Adrenal gland (tissue), 12 donors: ENCODE measurements around the gene TIGD3. TPM values are rescaled to one million over a fixed set of nuclear protein-coding genes. Genes with fewer than 3 reads are reported as not detected.

Source experiments
- DNase-seq, 7 donors: peaks; one replicate each; pipeline ENCODE4 v3.0.0-alpha.2; 2019 to 2020
- H3K27ac ChIP-seq, 5 donors: fragments of 200-600 bp; sonication (generic) in 4 of 5; 1 replicate in 3 of 5; 2 replicates in 2 of 5; pipeline versions ENCODE4 v1.5.1 to v1.8.0; 2016 to 2020; ENCODE audit warnings: mild to moderate bottlenecking in 1 of 5
- H3K27me3 ChIP-seq: fragments of 200-600 bp; 2 replicates; pipeline ENCODE4 v1.8.0; 2021
- H3K36me3 ChIP-seq, 2 donors: fragments of 200-600 bp; replicated peaks in 1 of 2; 1 replicate in 1 of 2; 2 replicates in 1 of 2; pipeline versions ENCODE4 v1.5.1 to v1.8.0; 2018 to 2022
- H3K4me1 ChIP-seq, 2 donors: fragments of 200-600 bp; replicated peaks in 1 of 2; 1 replicate in 1 of 2; 2 replicates in 1 of 2; pipeline versions ENCODE4 v1.5.1 to v1.8.0; 2018 to 2021
- H3K4me3 ChIP-seq, 4 donors: fragments of 200-600 bp; sonication (generic) in 3 of 4; one replicate each; pipeline ENCODE4 v1.5.1; 2016 to 2018
- H3K9me3 ChIP-seq, 3 donors: fragments of 200-600 bp; sonication (generic) in 1 of 3; replicated peaks in 1 of 3; 1 replicate in 2 of 3; 2 replicates in 1 of 3; pipeline versions ENCODE4 v1.5.1 to v1.8.0; 2016 to 2021
- POLR2A ChIP-seq, 2 donors: fragments of 450-650 bp; IDR thresholded peaks; one replicate each; pipeline ENCODE4 v1.6.1; 2017; ENCODE audit warnings: antibody characterized with exemption in 2 of 2, mild to moderate bottlenecking in 2 of 2, moderate library complexity in 1 of 2
- WGBS, 4 donors: extraction: QIAGEN DNeasy Blood & Tissue Kit in 2 of 4; methylation state at CpG; one replicate each; pipeline versions ENCODE4 v1.1.5 to v1.1.7; 2013 to 2017; 5-methylcytosine and 5-hydroxymethylcytosine counted together
- intact Hi-C, 2 donors: fragments of 100-400 bp; cut with DNase I; formaldehyde crosslinking; loops; one replicate each; pipeline versions ENCODE4 v1.14.1 to v1.15.0; 2022 to 2023
- polyA plus RNA-seq, 3 donors: library from polyadenylated mRNA; stranded (reverse); fragments of 200-250 nt in 2 of 3; fragments of 350-450 nt in 1 of 3; fragmentation: Illumina TruSeq in 1 of 3; extraction: RNeasy Lipid Tissue Mini Kit (QIAGEN cat#74804) in 1 of 3; gene quantifications; one replicate each; pipeline ENCODE4 v1.2.3, GENCODE V29; 2013 to 2014
- total RNA-seq, 9 donors: library from RNA; depleted of rRNA in 4 of 9; stranded (reverse); fragments of >200 nt in 4 of 9; fragments of 120-200 nt in 1 of 9; fragmentation: NEBNext Ultra II Directional in 1 of 9; extraction: Animal tissue kit (Norgen Biotek cat#: 25700) in 1 of 9; gene quantifications; one replicate each; pipeline versions ENCODE4 v1.1.0 to v1.2.4, GENCODE V29; 2013 to 2023
- TF ChIP-seq, protein P1 (sequence below), 6 experiments: fragments of 450-650 bp in 4 of 6; fragments of 200-600 bp in 2 of 6; sonication (generic) in 1 of 6; IDR thresholded peaks; 1 replicate in 5 of 6; 2 replicates in 1 of 6; pipeline versions ENCODE4 v1.5.1 to v1.8.0; 2016 to 2021; ENCODE audit warnings: antibody characterized with exemption in 6 of 6, mild to moderate bottlenecking in 2 of 6, moderate library complexity in 1 of 6
- donor health status: healthy with polysubstance abuse.
- donor health status: Bipolar disorder and iron deficiency.
- donor health status: DM: yes; HTN: yes; CAD: no.
- donor health status: DM: no; HTN: no; CAD: no.
- donor health status: DM: no; HTN: no; CAD: no.
- donor health status: DM: yes; HTN: yes; CAD: no.

TIGD3 gene
- total and polyA plus RNA-seq, 12 donors: 0.11 to 0.96 (median 0.33) TPM; not detected in 1

- Histone ChIP-seq H3K36me3 (no peaks in the 10 kb centered on the region), H3K27ac (peak within 1 kb of the TSS; percentile 74 to 97 (median 91)), H3K4me3 (peak within 1 kb of the TSS in 2 of 4 donors; percentile 8 to 36), H3K27me3 (no peaks in the 10 kb centered on the region), H3K9me3 (no peaks in the 10 kb centered on the region), H3K4me1 (peaks cover 32 to 54% of the 10 kb centered on the region in 2 donors)
- peak; percentile 92 to 98 (median 97) for DNase-seq
- 0% methylated on average over 3 to 27 of the region's 27 CpGs for WGBS, 4 donors
- intact Hi-C loops: no loop called here
- peak; percentile 31 to 84 for TF ChIP-seq POLR2A (IDR thresholded peaks at IDR 0.05)
- TF ChIP-seq, protein P1, sequence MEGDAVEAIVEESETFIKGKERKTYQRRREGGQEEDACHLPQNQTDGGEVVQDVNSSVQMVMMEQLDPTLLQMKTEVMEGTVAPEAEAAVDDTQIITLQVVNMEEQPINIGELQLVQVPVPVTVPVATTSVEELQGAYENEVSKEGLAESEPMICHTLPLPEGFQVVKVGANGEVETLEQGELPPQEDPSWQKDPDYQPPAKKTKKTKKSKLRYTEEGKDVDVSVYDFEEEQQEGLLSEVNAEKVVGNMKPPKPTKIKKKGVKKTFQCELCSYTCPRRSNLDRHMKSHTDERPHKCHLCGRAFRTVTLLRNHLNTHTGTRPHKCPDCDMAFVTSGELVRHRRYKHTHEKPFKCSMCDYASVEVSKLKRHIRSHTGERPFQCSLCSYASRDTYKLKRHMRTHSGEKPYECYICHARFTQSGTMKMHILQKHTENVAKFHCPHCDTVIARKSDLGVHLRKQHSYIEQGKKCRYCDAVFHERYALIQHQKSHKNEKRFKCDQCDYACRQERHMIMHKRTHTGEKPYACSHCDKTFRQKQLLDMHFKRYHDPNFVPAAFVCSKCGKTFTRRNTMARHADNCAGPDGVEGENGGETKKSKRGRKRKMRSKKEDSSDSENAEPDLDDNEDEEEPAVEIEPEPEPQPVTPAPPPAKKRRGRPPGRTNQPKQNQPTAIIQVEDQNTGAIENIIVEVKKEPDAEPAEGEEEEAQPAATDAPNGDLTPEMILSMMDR (IDR thresholded peaks at IDR 0.05): peak; percentile 50 to 98 (median 96)
These were observed 27.7 kb downstream of the TIGD3 start, which contains the start of gene SLC25A45 for GRCh38 chr11:65382033-65382803. TSS of gene SLC25A45 (minus strand) at chr11:65382646. CDS start at chr11:65381951, 695 bp downstream.

GRCh38 chr11:65382804-65383368, 28.3 kb downstream of the TIGD3 start:
- Histone ChIP-seq H3K36me3 (no peaks in the 10 kb centered on the region), H3K9me3 (no peaks in the 10 kb centered on the region), H3K27ac (peak overlapping the region; percentile 74 to 97 (median 91)), H3K4me3 (peak overlapping the region in 2 of 4 donors; percentile 8 to 35), H3K27me3 (no peaks in the 10 kb centered on the region), H3K4me1 (peaks cover 39 to 61% of the 10 kb centered on the region in 2 donors)
- peak in 5 of 7 donors; percentile 87 to 95 (median 93) for DNase-seq
- 6 to 15% (median 12%) methylated on average over 10 to 12 of the region's 12 CpGs for WGBS, 4 donors
- intact Hi-C loops: no loop called here
- TF ChIP-seq, protein P1 (IDR thresholded peaks at IDR 0.05): no peak
- TF ChIP-seq POLR2A (IDR thresholded peaks at IDR 0.05): no peak

DNA sequence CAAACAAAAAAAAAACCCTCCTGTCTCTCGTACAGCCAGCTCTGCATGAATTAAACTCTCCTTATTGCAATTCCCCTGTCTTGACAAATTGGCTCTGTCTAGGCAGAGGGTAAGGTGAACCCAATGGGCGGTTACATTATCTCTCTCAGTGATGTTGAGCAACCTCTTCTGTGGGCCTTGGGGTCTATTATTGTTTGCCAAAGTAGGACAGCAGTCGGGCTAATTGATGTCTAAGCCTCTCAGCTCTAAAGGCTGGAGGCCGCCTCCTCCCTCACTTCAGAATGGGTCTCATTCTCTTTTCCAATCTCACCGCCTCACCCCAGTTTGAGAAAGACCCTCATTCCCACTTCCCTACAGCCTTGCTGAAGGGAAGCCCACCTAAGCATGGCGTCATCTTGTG, 29.2 kb downstream of the TIGD3 start:
- no peak overlapping the region for H3K4me3 ChIP-seq
- H3K27ac ChIP-seq: peak overlapping the region; percentile 74 to 97 (median 91)
- no peaks in the 10 kb centered on the region for H3K27me3 ChIP-seq
- peak in 2 of 7 donors; percentile 25 to 63 for DNase-seq
- no peaks in the 10 kb centered on the region for H3K9me3 ChIP-seq
- intact Hi-C loops: no loop called here
- WGBS, 4 donors: 51 to 66% (median 64%) methylated on average over 6 of the region's 6 CpGs
- no peaks in the 10 kb centered on the region for H3K36me3 ChIP-seq
- TF ChIP-seq, protein P1 (IDR thresholded peaks at IDR 0.05): no peak
- peak in 1 of 2 donors; percentile 20 for TF ChIP-seq POLR2A (IDR thresholded peaks at IDR 0.05)
- peaks cover 41 to 70% of the 10 kb centered on the region in 2 donors for H3K4me1 ChIP-seq

DNA sequence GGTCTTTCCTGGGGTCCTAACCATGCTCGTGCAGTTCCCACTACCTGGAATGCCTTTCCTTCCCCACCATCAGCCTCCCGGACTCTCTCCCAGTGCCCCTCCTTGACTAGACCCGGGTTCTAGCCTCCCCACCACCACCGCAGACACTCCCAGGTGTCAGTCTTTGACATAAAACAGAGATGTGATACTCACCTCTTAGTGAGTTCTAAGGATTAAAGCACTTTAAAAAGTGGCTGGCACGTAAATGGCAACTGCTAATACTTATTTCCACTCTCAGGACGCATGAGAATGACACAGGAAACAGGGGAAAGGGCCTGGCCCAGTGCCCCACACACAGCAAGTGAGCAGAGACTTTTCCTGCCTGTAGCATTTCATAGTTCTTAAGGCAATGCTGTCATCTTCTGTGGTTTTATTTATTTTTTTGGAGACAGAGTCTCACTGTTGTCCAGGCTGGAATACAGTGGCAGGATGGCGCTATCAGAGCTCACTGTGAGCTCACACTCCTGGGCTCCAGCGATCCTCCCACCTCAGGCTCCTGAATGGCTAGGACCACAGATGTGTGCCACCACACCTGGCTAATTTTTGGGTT, 29.8 kb downstream of the TIGD3 start:
- intact Hi-C loops: no loop called here
- Histone ChIP-seq H3K9me3 (no peaks in the 10 kb centered on the region), H3K27me3 (no peaks in the 10 kb centered on the region), H3K4me3 (no peak overlapping the region), H3K36me3 (no peaks in the 10 kb centered on the region), H3K4me1 (peaks cover 44 to 76% of the 10 kb centered on the region in 2 donors), H3K27ac (peak overlapping the region; percentile 74 to 97 (median 91))
- peak in 3 of 7 donors; percentile 56 to 73 (median 65) for DNase-seq
- 64 to 77% (median 70%) methylated on average over 8 of the region's 8 CpGs for WGBS, 4 donors
- TF ChIP-seq, protein P1 (IDR thresholded peaks at IDR 0.05): no peak
- TF ChIP-seq POLR2A (IDR thresholded peaks at IDR 0.05): no peak
